HG03442 (cell line): ENCODE results near the gene ATP1A2.
A peak's percentile ranks its signal among the peaks of the same experiment; 100 is the strongest.

ENCODE experiments used
- ATAC-seq: cut with Tn5 transposase; IDR thresholded peaks from one replicate; pipeline ENCODE4 v1.9.1; 2021; ENCODE audit warnings: mild to moderate bottlenecking, moderate library complexity; ENCODE audit not compliant: unreplicated experiment

The ATP1A2 gene

GRCh38 chr1:160168609-160169369, 53.2 kb downstream of the ATP1A2 start:
- ATAC-seq, result no peak

DNA sequence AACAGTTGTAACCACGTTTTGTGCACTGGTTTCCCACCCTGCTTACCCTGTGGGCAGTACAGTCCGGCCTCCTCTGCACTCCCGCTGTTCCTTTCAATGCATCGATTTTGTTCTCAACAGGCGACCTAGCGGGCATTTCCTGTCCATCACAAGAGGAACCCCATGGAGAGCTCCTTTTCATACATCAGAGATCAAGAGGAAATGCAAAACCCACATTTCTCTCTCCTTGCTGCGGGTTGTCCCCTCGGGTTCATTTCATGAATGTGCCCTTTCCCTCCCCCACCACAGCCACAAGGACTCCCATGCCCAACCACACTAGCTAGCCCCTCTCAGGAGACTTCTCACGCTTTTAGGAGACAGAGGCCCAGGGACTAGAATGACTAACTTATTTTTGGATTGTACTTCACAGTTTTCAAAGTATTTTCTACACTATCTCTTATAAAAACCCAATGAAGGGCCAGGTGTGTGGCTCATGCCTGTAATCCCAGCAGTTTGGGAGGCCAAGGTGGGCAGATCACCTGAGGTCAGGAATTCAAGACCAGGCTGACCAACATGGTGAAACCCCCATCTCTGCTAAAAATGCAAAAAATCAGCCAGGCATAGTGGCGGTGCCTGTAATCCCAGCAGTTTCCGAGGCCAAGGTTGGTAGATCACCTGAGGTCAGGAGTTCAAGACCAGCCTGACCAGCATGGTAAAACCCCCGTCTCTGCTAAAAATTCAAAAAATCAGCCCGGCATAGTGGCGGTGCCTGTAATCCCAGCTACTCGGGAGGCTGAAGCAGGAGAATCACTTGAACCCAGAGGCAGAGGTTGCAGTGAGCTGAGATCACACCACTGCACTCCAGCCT, 54.2 kb downstream of the ATP1A2 start:
- ATAC-seq, result peak; percentile 73

DNA sequence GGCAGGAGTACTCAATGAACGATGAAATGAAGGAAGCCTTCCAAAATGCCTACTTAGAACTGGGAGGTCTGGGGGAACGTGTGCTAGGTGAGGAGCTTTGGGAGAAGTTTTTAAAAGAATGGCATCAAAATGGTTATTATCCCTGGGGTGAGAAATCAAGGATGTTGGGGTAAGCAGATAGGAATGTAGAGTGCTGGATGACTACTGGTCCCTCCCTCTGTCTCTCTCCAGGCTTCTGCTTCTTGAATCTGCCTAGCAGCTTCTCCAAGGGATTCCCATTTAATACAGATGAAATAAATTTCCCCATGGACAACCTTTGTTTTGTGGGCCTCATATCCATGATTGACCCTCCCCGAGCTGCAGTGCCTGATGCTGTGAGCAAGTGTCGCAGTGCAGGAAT, 55.8 kb downstream of the ATP1A2 start:
- no peak for ATAC-seq

DNA sequence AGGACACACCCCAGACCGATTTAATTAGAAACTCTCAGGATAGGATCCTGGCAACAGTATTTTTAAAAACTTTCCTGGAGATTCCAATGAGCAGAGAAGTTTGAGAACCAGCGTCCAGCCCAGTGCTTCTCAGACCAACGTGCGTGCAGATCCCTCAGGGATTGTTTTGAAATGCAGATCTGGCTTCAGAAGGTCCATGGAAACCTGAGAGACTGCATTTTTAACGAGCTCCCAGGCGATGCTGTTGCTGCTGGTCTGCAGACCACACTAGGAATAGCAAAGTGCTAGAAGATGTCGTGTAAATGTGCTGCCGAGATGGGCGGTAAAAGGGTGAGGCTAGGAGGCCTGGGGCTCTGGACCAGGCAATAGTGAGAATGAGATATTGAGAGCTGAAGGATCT, 56.4 kb downstream of the ATP1A2 start:
- ATAC-seq, result no peak

GRCh38 chr1:160177231-160177630, 61.7 kb downstream of the ATP1A2 start:
- no peak for ATAC-seq

GRCh38 chr1:160177667-160178066, 62.1 kb downstream of the ATP1A2 start:
- ATAC-seq, result no peak

DNA sequence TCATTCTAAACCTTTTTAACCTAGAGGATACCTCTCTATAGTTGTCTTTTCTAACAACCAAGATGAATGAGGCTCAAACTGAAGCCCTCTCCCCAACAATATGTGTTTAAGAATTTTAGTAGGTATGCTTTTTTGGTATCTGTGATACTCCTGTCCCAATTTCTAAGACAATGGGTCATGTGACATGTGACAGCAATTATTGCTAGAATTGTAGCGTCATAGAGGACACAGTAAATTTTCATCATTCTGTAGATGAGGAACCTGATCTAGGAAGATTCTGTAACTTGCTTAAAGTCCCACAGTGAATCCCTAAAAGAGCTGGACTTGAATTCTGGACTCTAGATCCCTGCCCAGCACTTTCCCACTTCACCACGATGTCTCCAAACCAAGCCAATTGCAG, 63.2 kb downstream of the ATP1A2 start:
- no peak for ATAC-seq

GRCh38 chr1:160179336-160179735, 63.8 kb downstream of the ATP1A2 start:
- no peak for ATAC-seq

- ATAC-seq, result no peak
These were observed 70.7 kb downstream of the ATP1A2 start for GRCh38 chr1:160186246-160186645.

DNA sequence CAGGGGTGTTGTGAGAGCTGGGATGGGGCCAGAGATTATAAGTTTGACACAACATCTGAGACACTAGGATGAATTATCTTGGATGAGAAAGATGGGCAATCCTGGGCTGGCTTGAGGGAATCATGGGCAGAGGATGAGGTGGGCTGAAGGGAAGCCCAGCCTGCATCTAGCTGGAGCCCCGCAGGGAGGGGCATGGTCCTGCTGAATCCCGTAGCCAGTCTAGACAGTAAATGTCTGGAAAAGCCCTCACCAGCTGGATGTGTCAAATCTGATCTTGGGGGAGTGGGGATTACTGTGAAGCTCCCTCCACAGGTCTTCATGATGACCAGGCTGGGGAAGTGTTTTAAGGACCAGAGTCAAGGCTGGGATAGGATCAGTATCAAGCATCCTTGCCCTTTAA, 71.2 kb downstream of the ATP1A2 start:
- ATAC-seq, result no peak

DNA sequence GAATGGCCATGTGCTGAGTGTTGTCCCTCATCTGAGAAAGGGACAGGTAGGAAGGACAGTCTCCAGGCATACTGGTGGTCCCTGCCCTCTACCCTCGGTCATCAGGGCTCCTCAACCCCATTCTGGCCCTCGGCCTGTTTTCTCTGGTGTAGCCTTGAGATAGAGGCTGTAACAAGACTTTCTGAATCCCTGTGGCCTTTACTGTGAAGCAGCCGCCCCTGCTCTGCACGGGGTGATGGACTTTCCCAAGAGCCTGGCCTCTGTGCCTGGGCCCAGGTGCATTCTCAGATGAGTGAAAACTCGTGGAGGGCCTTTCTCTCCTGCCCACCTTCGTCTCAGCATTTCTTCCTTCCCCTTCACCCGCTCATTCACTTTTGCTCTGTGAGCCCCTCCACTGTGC, 71.8 kb downstream of the ATP1A2 start:
- no peak for ATAC-seq

DNA sequence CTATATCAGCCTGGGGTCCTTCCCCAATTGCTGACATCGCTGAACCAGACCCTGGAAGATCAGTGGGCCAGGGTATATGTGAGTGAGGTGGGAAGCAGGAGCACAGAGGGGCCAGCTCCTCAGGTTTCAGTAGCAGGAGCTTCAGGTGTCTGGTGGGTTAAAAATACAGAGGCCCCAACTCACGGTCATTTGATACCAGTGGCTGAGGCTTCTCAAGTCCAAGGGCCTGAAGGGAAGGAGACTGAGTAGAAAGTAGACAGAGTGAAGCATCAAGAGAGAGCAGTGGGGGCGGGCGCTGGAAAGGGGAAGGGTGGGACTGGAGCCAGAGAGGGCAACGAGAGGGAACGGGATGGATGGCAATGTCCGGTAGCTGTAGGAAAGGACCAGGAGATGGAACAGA, 72.8 kb downstream of the ATP1A2 start:
- ATAC-seq, result no peak

GRCh38 chr1:160189649-160190625, 74.4 kb downstream of the ATP1A2 start, which contains the start of gene CASQ1:
CASQ1 (plus strand) TSS chr1:160190575; CDS start chr1:160190752, 177 bp downstream.
- no peak for ATAC-seq

GRCh38 chr1:160191756-160192155, 76.2 kb downstream of the ATP1A2 start:
- no peak for ATAC-seq

GRCh38 chr1:160192234-160192633, 76.7 kb downstream of the ATP1A2 start:
- no peak for ATAC-seq
